Measurements from ENCODE around the gene RPS6KC1.

The RPS6KC1 gene

DNA sequence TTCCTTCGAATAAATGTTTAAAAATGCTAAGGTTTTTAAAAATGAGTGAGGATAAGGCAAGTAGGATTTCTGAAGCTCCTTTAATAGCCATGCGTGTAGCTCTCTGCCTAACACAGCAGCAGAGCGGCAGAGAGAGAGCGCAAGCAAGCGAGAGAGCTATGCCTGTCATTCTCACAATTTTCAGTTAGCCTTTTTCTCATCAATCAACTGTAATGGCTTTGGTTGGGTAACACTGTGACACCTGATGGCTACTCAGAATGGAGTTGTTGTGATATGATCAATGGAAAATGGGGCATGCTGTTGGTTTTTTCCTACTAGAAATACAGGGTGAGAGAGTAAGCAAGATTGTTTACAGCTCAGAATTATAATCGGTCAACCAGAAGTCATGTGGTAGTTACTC is 198.4 kb downstream of the RPS6KC1 start:
- no peaks in the 10 kb centered on the region for H3K27me3 Mint-ChIP-seq
- H3K9me3 Mint-ChIP-seq = no peaks in the 10 kb centered on the region
- H3K27ac Mint-ChIP-seq = no peak overlapping the region
- no peak overlapping the region for H3K4me3 Mint-ChIP-seq
- H3K36me3 Mint-ChIP-seq = peaks cover 6% of the 10 kb centered on the region
- H3K4me1 Mint-ChIP-seq = no peaks in the 10 kb centered on the region

DNA sequence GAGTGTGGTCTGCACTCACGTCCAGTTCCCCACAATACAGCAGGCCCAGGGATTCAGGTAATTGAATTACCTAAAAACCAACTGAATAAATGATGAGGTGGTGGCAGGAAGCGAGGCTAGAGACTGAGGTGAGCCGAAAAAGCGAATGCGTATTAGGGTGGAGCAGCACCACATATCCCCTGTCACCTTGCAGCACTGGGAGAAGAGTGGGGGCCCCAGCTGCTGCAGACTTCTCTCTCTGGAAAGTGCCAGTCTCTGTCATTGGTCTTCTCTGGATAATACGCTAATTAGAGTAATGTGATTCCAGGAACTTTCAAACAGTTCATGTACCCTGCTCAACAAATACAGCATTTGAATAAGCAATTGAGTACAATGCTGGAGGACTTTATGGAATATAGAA is 199.0 kb downstream of the RPS6KC1 start:
- no peaks in the 10 kb centered on the region for H3K9me3 Mint-ChIP-seq
- no peak overlapping the region for H3K27ac Mint-ChIP-seq
- H3K4me1 Mint-ChIP-seq = no peaks in the 10 kb centered on the region
- no peaks in the 10 kb centered on the region for H3K27me3 Mint-ChIP-seq
- H3K36me3 Mint-ChIP-seq = peaks cover 6% of the 10 kb centered on the region
- no peak overlapping the region for H3K4me3 Mint-ChIP-seq

DNA sequence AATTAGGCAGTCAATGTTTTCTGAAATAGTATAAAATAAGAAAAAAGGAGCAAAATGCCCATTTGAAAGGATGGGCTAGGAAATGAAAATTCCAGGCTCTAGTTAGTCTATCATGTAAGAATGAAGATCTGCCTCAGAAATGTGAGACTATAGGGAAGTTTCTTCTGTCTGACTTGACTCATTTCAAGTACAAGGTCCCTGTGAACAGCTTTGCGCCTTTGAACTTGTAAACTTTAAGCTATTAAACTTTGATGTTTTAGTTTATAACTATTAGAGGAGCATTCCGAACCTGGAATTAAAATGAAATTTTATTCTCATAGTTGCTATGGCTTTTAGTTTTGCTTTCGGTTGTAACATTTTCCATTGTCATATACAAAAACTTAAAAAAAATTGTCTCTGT is 199.4 kb downstream of the RPS6KC1 start:
- Mint-ChIP-seq H3K4me1 (no peaks in the 10 kb centered on the region), H3K9me3 (no peaks in the 10 kb centered on the region), H3K27me3 (no peaks in the 10 kb centered on the region), H3K36me3 (peaks cover 6% of the 10 kb centered on the region), H3K4me3 (no peak overlapping the region), H3K27ac (no peak overlapping the region)

DNA sequence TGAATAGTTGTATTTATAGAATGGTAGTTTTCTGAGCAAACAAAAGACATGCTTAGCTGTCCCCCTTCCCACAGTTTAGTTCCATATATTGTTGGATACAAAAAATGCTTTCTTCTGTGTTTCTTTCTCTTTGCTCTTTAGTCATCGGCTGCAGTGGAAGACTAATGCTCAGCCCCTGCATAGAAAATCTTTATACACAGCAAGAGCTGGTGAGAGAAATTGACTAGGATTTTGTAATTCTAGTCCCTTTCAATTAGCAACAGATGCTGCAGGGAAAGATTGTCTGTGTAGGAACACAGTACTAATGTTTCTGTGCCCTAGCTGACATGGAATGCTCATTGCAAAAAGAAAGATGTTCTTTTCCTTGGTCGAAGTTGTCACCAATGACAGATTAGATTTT is 200.9 kb downstream of the RPS6KC1 start:
- H3K4me3 Mint-ChIP-seq = no peak overlapping the region
- no peaks in the 10 kb centered on the region for H3K27me3 Mint-ChIP-seq

DNA sequence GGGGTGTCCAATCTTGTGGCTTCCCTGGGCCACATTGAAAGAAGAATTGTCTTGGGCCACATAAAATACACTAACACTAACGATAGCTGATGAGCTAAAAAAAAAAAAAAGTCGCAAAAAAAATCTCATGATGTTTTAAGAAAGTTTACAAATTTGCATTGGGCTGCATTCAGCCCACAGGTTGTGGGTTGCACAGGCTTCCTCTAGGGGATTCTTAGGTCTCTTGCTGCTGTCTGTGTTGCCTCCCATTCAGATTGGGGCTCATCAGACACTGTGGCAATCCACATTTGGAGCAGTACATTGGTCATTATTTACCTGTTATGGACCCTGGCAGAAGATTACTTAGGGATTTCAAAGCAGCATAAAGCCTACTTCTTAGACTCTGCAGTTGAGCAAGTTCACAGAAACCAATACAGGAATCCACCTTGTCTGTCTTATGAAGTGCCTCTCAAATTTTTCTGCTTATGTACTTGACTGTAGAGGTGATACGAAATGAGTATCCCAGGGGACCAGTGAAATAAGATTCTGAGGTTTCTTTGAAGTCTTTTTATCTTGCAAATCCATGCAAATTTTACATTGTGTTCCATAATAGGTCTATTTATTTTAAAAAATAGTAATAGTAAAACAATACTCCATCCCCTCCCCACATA is 205.5 kb downstream of the RPS6KC1 start:
- no peak overlapping the region for H3K27ac Mint-ChIP-seq

More for the DNA sequence above, 200.9 kb downstream of the RPS6KC1 start:
- Mint-ChIP-seq H3K4me1 (no peaks in the 10 kb centered on the region), H3K36me3 (peaks cover 8% of the 10 kb centered on the region), H3K27ac (no peak overlapping the region), H3K9me3 (no peaks in the 10 kb centered on the region)

DNA sequence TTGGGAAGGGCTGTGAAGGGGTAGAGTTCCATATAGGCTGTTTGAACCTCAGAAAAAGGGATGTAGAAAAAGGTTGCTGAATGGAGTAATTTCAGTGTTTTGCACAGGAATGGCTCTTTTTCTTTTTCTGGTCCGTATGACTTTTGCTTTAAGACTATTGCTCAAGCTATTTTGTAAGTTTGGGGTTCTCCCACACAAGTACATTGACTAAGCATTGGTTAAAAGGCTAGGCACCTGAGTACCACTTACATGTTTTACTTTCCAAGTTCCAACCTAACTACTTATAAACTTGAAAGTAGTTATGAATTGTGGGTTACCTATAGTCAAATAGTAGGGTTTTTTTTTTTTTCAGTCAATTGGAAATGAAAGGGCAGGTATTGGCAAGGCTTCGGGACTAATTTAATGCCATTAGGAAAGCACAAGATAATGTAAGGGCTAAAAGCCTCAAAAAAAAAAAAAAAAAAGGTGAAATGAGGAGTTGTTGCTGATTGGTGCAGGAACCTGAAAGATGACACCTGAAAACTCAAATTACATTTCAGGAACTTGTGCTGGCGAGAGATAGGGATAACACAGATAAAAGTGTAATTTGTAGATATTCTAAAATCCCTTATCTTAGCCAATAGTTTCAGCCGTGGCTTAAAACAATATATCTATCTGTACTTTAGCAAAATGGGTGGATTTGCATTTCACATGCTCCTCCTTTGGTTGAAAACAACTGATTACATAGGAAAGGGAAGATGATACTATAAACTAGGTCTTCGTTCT is 209.5 kb downstream of the RPS6KC1 start:
- no peaks in the 10 kb centered on the region for H3K9me3 Mint-ChIP-seq
- peaks cover 21% of the 10 kb centered on the region for H3K36me3 Mint-ChIP-seq
- no peaks in the 10 kb centered on the region for H3K4me1 Mint-ChIP-seq
- H3K4me3 Mint-ChIP-seq = no peak overlapping the region
- no peaks in the 10 kb centered on the region for H3K27me3 Mint-ChIP-seq
- H3K27ac Mint-ChIP-seq = no peak overlapping the region

More for the DNA sequence above, 205.5 kb downstream of the RPS6KC1 start:
- no peaks in the 10 kb centered on the region for H3K9me3 Mint-ChIP-seq
- H3K4me3 Mint-ChIP-seq = no peak overlapping the region
- no peaks in the 10 kb centered on the region for H3K4me1 Mint-ChIP-seq
- H3K27me3 Mint-ChIP-seq = no peaks in the 10 kb centered on the region
- H3K36me3 Mint-ChIP-seq = peaks cover 4% of the 10 kb centered on the region

DNA sequence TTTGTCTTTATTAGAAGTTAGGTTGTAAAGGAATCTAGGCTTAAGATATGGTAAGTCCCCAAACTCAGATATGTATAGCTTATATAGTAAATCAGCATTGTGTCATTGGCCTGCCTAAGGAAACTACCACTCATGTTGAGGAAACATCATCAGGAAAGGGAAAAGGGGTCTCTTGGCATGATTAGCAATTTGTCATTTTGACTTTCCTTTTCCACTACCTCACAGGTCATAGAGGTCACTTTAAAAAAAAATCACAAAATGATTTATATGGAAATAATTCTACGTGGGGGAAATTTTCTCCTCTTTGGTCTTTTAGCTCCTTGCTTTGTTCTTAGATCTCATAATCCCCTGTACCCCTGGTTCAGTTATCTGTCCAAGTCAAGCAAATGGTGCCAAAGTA is 213.5 kb downstream of the RPS6KC1 start:
- no peak overlapping the region for H3K4me3 Mint-ChIP-seq
- H3K27me3 Mint-ChIP-seq = no peaks in the 10 kb centered on the region
- H3K4me1 Mint-ChIP-seq = no peaks in the 10 kb centered on the region
- H3K27ac Mint-ChIP-seq = no peak overlapping the region
- peaks cover 7% of the 10 kb centered on the region for H3K9me3 Mint-ChIP-seq
- peaks cover 42% of the 10 kb centered on the region for H3K36me3 Mint-ChIP-seq

DNA sequence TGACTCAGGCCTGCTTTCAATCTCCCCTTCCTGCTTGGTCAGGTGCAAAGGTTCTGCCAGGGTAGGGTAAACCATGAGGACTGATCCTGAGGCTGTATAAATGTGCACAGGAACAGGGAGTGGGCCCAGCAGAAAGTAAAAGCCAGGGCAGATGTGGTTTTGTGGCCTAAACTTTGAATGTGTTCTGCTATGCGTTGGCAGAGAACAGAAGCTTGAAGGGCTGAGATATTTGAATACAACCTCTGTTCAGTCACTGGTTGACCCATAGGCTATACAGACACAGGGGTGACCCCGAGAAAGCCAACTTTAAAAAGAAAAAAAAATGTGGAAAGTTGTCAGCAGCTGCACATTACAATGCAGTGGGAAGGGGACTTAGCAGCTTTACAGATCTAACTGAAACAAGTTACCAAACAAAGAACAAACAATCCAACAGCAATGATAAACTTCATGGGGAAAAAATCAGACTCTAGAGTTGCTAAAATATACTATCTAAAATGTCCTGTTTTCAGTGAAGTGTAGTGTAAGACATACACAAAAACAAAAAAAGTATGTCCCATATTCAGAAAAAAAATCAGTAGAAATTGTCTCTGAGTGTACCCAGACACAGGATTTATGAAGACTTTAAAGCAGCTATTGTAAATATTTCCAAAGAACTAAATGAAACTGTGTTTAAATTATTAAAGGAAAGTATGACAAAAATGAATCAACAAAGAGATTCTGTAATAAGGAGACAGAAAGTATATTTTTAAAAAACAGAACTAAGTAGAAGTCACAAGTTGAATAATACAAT is 216.1 kb downstream of the RPS6KC1 start:
- no peak overlapping the region for H3K4me3 Mint-ChIP-seq
- no peak overlapping the region for H3K27ac Mint-ChIP-seq
- H3K36me3 Mint-ChIP-seq = peaks cover 45% of the 10 kb centered on the region
- H3K9me3 Mint-ChIP-seq = peaks cover 7% of the 10 kb centered on the region
- H3K27me3 Mint-ChIP-seq = no peaks in the 10 kb centered on the region
- no peaks in the 10 kb centered on the region for H3K4me1 Mint-ChIP-seq

DNA sequence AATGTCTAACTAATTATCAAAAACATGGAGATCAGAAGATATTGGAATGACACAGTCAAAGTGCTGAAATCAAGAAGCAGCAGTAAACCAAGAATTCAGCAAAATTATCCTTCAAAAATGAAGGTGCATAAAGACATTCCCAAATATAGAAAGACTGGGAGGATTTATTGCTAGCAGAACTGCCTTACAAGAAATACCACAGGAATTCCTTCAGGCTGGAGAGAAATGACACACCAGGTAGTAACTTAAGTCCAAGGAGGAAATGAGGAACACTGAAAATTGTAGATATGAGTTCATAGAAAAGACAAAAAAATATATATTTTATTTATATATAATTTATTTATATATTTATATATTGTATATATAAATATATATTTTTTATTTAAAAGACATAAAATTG is 217.2 kb downstream of the RPS6KC1 start:
- no peak overlapping the region for H3K4me3 Mint-ChIP-seq
- no peak overlapping the region for H3K27ac Mint-ChIP-seq
- peaks cover 50% of the 10 kb centered on the region for H3K36me3 Mint-ChIP-seq
- H3K9me3 Mint-ChIP-seq = peaks cover 7% of the 10 kb centered on the region
- no peaks in the 10 kb centered on the region for H3K27me3 Mint-ChIP-seq
- H3K4me1 Mint-ChIP-seq = no peaks in the 10 kb centered on the region

DNA sequence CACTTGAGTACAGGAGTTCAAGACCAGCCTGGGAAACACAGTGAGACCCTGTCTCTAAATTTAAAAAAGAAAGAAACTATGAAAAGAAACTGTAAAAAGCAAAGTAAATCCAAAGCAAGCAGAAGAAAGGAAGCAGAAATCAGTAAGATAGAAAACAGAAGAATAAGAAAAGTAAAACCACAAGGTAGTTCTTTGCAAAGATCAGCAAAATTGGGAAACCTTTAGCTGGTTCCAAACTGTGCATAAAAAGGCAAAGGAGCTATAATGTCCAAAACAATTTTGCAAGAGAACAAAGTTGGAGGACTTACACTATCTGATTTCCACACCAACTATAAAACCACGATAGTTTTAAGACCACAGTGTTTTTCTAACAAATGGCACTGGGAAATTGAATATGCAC is 218.8 kb downstream of the RPS6KC1 start:
- Mint-ChIP-seq H3K4me3 (no peak overlapping the region), H3K27ac (no peak overlapping the region), H3K9me3 (peaks cover 7% of the 10 kb centered on the region), H3K36me3 (peaks cover 50% of the 10 kb centered on the region), H3K27me3 (no peaks in the 10 kb centered on the region), H3K4me1 (no peaks in the 10 kb centered on the region)

DNA sequence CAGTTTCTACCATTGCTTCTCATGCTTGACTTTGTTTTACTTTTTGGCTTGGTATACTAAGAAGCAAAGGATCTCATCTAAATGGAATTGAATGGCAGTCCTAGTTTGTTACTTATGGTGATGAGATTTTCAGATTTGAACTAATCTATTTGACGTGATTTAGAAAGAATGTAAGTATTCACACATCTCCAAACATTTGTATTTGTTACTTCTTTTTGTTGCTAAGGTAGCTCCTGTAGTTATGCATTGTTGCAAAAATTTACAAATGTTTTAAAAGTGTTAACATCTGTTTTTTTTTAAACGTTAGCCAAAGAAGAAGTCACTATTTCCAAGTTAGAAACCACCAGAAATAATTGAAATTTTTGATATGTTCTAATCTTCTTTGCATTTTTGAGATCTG is 222.5 kb downstream of the RPS6KC1 start:
- Mint-ChIP-seq H3K27ac (no peak overlapping the region), H3K4me3 (no peak overlapping the region), H3K4me1 (no peaks in the 10 kb centered on the region), H3K27me3 (no peaks in the 10 kb centered on the region), H3K9me3 (no peaks in the 10 kb centered on the region), H3K36me3 (peaks cover 34% of the 10 kb centered on the region)

DNA sequence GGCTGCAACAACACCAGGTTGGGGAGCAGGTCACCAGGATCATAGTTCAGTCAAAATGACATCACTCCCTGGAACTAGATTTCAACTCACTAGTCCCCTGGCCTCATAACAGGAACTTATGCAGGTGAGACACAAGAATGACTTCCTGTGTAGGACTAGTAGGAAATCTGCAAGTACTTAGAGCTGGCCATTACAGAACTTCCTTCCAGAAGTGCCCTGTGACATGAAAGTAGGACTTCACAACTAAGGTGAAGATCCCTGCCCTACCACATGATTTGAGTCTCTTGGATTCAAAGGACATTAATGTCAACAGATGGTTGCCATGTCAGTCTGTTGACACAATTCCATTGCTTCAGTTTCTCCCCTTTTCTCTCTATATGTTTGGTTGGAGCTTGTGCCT is 223.1 kb downstream of the RPS6KC1 start:
- Mint-ChIP-seq H3K4me3 (no peak overlapping the region), H3K27me3 (no peaks in the 10 kb centered on the region), H3K27ac (no peak overlapping the region), H3K36me3 (peaks cover 30% of the 10 kb centered on the region), H3K9me3 (no peaks in the 10 kb centered on the region), H3K4me1 (no peaks in the 10 kb centered on the region)

DNA sequence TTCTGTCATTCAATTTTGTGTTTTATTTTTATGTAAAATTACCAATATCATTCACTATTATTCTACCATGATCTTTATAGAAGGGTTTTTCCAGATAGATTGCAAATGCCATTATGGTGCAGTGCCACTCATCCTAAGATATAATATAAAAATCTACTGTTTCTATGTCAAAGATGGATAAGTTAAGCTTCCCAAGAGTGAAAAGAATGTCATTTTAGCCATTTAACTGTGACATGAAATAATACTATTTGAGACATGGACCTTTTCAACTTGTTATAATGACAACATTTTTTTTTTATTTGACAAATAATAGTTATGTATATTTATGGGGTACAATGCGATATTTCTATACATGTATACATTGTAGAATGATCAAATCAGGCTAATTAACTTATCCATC is 224.3 kb downstream of the RPS6KC1 start:
- H3K4me1 Mint-ChIP-seq = no peaks in the 10 kb centered on the region
- no peaks in the 10 kb centered on the region for H3K9me3 Mint-ChIP-seq
- no peak overlapping the region for H3K4me3 Mint-ChIP-seq
- no peak overlapping the region for H3K27ac Mint-ChIP-seq
- no peaks in the 10 kb centered on the region for H3K27me3 Mint-ChIP-seq
- peaks cover 23% of the 10 kb centered on the region for H3K36me3 Mint-ChIP-seq

DNA sequence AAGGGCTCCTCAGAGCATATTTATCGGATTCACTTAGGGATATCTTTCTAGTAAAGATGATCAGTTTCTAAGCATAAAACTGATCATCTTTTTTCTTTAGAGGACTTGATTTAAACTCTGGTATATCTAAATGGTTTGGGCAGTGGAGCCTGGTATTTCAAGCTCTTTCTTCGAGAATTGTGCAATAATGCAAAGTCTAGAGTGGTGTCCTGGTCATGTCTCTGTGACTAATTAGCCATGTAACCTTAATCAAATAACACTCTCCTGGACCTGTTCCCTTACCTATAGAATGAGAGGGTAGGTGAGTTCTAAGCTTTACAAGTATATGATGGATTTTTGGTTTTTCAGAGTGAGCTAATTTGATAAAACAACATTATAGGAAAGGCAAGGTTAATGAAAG is 225.2 kb downstream of the RPS6KC1 start:
- Mint-ChIP-seq H3K27me3 (no peaks in the 10 kb centered on the region), H3K36me3 (peaks cover 22% of the 10 kb centered on the region), H3K9me3 (no peaks in the 10 kb centered on the region), H3K27ac (no peak overlapping the region), H3K4me1 (no peaks in the 10 kb centered on the region), H3K4me3 (no peak overlapping the region)

DNA sequence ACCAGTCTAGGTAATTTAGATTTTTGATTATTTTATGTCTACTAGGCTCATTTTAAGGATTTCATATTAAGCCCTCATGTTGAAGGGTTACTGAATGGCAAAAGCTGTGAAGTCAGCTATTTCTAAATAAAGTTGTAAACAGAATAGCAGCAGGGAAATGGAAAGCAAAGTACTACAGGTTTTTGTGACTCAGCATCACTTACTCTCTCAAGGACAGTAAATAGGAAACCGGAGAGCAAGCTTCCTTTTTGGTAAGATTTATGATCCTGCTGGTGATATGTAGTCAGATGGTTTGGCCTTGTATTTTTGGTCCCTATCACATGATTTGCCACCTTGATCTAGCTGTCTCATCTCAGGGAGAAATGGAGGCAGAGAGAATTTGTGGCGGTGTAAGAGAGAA is 226.0 kb downstream of the RPS6KC1 start:
- Mint-ChIP-seq H3K9me3 (no peaks in the 10 kb centered on the region), H3K27me3 (no peaks in the 10 kb centered on the region), H3K4me1 (no peaks in the 10 kb centered on the region), H3K4me3 (no peak overlapping the region), H3K27ac (no peak overlapping the region), H3K36me3 (peaks cover 24% of the 10 kb centered on the region)

DNA sequence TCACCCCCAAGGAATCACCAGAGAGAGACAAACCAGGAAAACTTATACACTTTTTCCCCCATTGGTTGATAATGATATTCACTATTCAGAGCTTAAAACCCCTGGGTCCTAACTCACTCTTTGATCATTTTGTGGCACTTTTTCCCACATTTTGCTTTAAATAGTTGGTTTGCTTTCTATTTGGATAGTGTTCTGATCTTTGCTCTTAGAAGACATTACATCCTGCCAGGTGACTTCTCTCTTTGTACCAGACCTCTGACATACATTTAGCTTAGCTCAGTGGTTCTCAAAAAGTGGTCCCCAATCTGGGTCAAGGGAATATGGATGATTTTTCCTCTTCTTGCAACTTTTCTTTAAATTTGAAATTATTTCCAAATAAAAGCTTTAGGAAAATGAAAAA is 228.4 kb downstream of the RPS6KC1 start:
- Mint-ChIP-seq H3K9me3 (peaks cover 7% of the 10 kb centered on the region), H3K27me3 (no peaks in the 10 kb centered on the region), H3K36me3 (peaks cover 14% of the 10 kb centered on the region), H3K4me1 (no peaks in the 10 kb centered on the region), H3K27ac (no peak overlapping the region), H3K4me3 (no peak overlapping the region)

Data from activated naive CD4-positive, alpha-beta T cell treated with anti-CD3 and anti-CD28 coated beads, Interleukin-2, amount 50 U/mL, for 24 hours (primary cell).